ENCODE results near the gene MTERF4. TPM values are rescaled to one million over a fixed set of nuclear protein-coding genes. Genes with fewer than 3 reads are reported as not detected.

MTERF4 gene
- total and polyA plus RNA-seq, 2 donors: 35.7 to 41.3 TPM

- Histone ChIP-seq H3K27ac (ENCODE audit: low read depth) (no peak overlapping the region), H3K36me3 (ENCODE audit: insufficient read depth) (no peaks in the 10 kb centered on the region), H3K4me1 (ENCODE audit: insufficient read depth) (no peaks in the 10 kb centered on the region), H3K4me3 (ENCODE audit: low read depth, low read length) (no peak overlapping the region)
- WGBS: 80% methylated on average over 14 of the region's 14 CpGs
- DNase-seq (ENCODE audit: extremely low spot score): no peak
Measured at GRCh38 chr2:241082341-241083090, 19.6 kb downstream of the MTERF4 start.

- DNase-seq (ENCODE audit: extremely low spot score): no peak
- no peaks in the 10 kb centered on the region for H3K36me3 ChIP-seq (ENCODE audit: insufficient read depth)
- H3K27ac ChIP-seq (ENCODE audit: low read depth): no peak overlapping the region
- no peak overlapping the region for H3K4me3 ChIP-seq (ENCODE audit: low read depth, low read length)
- H3K4me1 ChIP-seq (ENCODE audit: insufficient read depth): no peaks in the 10 kb centered on the region
- 60% methylated on average over 28 of the region's 28 CpGs for WGBS
Measured at GRCh38 chr2:241081643-241082340, 20.3 kb downstream of the MTERF4 start.

GRCh38 chr2:241081190-241081642 lies 20.9 kb downstream of the MTERF4 start:
- 38% methylated on average over 9 of the region's 9 CpGs for WGBS

GRCh38 chr2:241080405-241081189 lies 21.5 kb downstream of the MTERF4 start:
- Histone ChIP-seq H3K4me3 (ENCODE audit: low read depth, low read length) (no peak overlapping the region), H3K4me1 (ENCODE audit: insufficient read depth) (no peaks in the 10 kb centered on the region), H3K27ac (ENCODE audit: low read depth) (no peak overlapping the region), H3K36me3 (ENCODE audit: insufficient read depth) (no peaks in the 10 kb centered on the region)
- 70% methylated on average over 18 of the region's 18 CpGs for WGBS
- DNase-seq (ENCODE audit: extremely low spot score): no peak

More at GRCh38 chr2:241081190-241081642, 20.9 kb downstream of the MTERF4 start:
- Histone ChIP-seq H3K36me3 (ENCODE audit: insufficient read depth) (no peaks in the 10 kb centered on the region), H3K4me3 (ENCODE audit: low read depth, low read length) (no peak overlapping the region), H3K4me1 (ENCODE audit: insufficient read depth) (no peaks in the 10 kb centered on the region), H3K27ac (ENCODE audit: low read depth) (no peak overlapping the region)
- no peak for DNase-seq (ENCODE audit: extremely low spot score)

GRCh38 chr2:241074901-241075540 lies 27.1 kb downstream of the MTERF4 start:
- no peak overlapping the region for H3K4me3 ChIP-seq (ENCODE audit: low read depth, low read length)
- DNase-seq (ENCODE audit: extremely low spot score): no peak
- no peaks in the 10 kb centered on the region for H3K4me1 ChIP-seq (ENCODE audit: insufficient read depth)
- H3K36me3 ChIP-seq (ENCODE audit: insufficient read depth): no peaks in the 10 kb centered on the region
- no peak overlapping the region for H3K27ac ChIP-seq (ENCODE audit: low read depth)
- 95% methylated on average over 16 of the region's 16 CpGs for WGBS

GRCh38 chr2:241074065-241074818 lies 27.8 kb downstream of the MTERF4 start:
- H3K4me3 ChIP-seq (ENCODE audit: low read depth, low read length): no peak overlapping the region
- 93% methylated on average over 16 of the region's 16 CpGs for WGBS
- no peak for DNase-seq (ENCODE audit: extremely low spot score)
- no peaks in the 10 kb centered on the region for H3K36me3 ChIP-seq (ENCODE audit: insufficient read depth)
- no peak overlapping the region for H3K27ac ChIP-seq (ENCODE audit: low read depth)
- H3K4me1 ChIP-seq (ENCODE audit: insufficient read depth): no peaks in the 10 kb centered on the region

- no peak overlapping the region for H3K4me3 ChIP-seq (ENCODE audit: low read depth, low read length)
- H3K36me3 ChIP-seq (ENCODE audit: insufficient read depth): no peaks in the 10 kb centered on the region
- WGBS: 64% methylated on average over 25 of the region's 25 CpGs
Measured at GRCh38 chr2:241073166-241074064, 28.7 kb downstream of the MTERF4 start.

GRCh38 chr2:241072553-241073165 lies 29.4 kb downstream of the MTERF4 start:
- DNase-seq (ENCODE audit: extremely low spot score): no peak
- WGBS: 72% methylated on average over 14 of the region's 14 CpGs
- H3K27ac ChIP-seq (ENCODE audit: low read depth): no peak overlapping the region
- no peak overlapping the region for H3K4me3 ChIP-seq (ENCODE audit: low read depth, low read length)
- no peaks in the 10 kb centered on the region for H3K4me1 ChIP-seq (ENCODE audit: insufficient read depth)
- no peaks in the 10 kb centered on the region for H3K36me3 ChIP-seq (ENCODE audit: insufficient read depth)

More at GRCh38 chr2:241073166-241074064, 28.7 kb downstream of the MTERF4 start:
- Histone ChIP-seq H3K4me1 (ENCODE audit: insufficient read depth) (no peaks in the 10 kb centered on the region), H3K27ac (ENCODE audit: low read depth) (no peak overlapping the region)
- DNase-seq (ENCODE audit: extremely low spot score): no peak

GRCh38 chr2:241072151-241072550 lies 29.9 kb downstream of the MTERF4 start:
- DNase-seq (ENCODE audit: extremely low spot score): no peak
- H3K27ac ChIP-seq (ENCODE audit: low read depth): no peak overlapping the region
- no peaks in the 10 kb centered on the region for H3K36me3 ChIP-seq (ENCODE audit: insufficient read depth)
- no peaks in the 10 kb centered on the region for H3K4me1 ChIP-seq (ENCODE audit: insufficient read depth)
- WGBS: 72% methylated on average over 9 of the region's 9 CpGs
- H3K4me3 ChIP-seq (ENCODE audit: low read depth, low read length): no peak overlapping the region

GRCh38 chr2:241071677-241072111 lies 30.4 kb downstream of the MTERF4 start:
- no peaks in the 10 kb centered on the region for H3K36me3 ChIP-seq (ENCODE audit: insufficient read depth)
- no peaks in the 10 kb centered on the region for H3K4me1 ChIP-seq (ENCODE audit: insufficient read depth)
- H3K4me3 ChIP-seq (ENCODE audit: low read depth, low read length): no peak overlapping the region
- no peak overlapping the region for H3K27ac ChIP-seq (ENCODE audit: low read depth)
- 83% methylated on average over 25 of the region's 25 CpGs for WGBS
- DNase-seq (ENCODE audit: extremely low spot score): no peak

- no peak for DNase-seq (ENCODE audit: extremely low spot score)
- Histone ChIP-seq H3K27ac (ENCODE audit: low read depth) (no peak overlapping the region), H3K4me1 (ENCODE audit: insufficient read depth) (no peaks in the 10 kb centered on the region), H3K36me3 (ENCODE audit: insufficient read depth) (no peaks in the 10 kb centered on the region), H3K4me3 (ENCODE audit: low read depth, low read length) (no peak overlapping the region)
- 80% methylated on average over 31 of the region's 31 CpGs for WGBS
Measured at GRCh38 chr2:241070811-241071676, 31.0 kb downstream of the MTERF4 start.
